Fibroblast of peridontal ligament (primary cell): Measurements from ENCODE around the gene TERB2.
"Not testable (repeated sequence)": the region's sequence is repeated elsewhere in the genome, so short reads cannot be mapped to it uniquely, and the experiment has no call there.

Experiments
- DNase-seq: peaks from one replicate; pipeline ENCODE4 v3.0.0-alpha.2; 2010; ENCODE audit errors: extremely low read depth

Gene TERB2

GRCh38 chr15:45003731-45004410 is 47.4 kb downstream of the TERB2 start:
- not testable (repeated sequence) for DNase-seq

- DNase-seq: not testable (repeated sequence)
Measured at GRCh38 chr15:45004590-45005175, 48.2 kb downstream of the TERB2 start.

GRCh38 chr15:45009046-45009445 is 52.6 kb downstream of the TERB2 start:
- no peak for DNase-seq

DNA sequence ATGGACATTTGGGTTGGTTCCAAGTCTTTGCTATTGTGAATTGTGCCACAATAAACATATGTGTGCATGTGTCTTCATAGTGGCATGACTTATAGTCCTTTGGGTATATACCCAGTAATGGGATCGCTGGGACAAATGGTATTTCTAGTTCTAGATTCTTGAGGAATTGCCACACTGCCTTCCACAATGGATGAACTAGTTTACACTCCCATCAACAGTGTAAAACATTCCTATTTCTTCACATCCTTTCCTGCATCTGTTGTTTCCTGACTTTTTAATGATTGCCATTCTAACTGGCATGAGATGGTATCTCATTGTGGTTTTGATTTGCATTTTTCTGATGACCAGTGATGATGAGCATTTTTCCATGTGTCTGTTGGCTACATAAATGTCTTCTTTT is 58.6 kb downstream of the TERB2 start:
- not testable (repeated sequence) for DNase-seq

GRCh38 chr15:45020222-45020900 is 63.9 kb downstream of the TERB2 start:
- DNase-seq: not testable (repeated sequence)

DNA sequence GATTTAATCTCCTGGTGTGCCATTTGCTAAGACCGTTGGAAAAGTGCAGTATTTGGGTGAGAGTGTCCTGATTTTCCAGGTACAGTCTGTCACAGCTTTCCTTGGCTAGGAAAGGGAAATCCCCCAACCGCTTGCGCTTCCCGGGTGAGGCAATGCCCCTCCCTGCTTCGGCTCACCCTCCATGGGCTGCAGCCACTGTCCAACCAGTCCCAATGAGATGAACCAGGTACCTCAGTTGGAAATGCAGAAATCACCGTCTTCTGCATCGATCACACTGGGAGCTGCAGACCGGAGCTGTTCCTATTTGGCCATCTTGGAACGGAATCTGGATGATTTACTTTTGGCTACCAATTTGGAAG is 64.4 kb downstream of the TERB2 start:
- DNase-seq: not testable (repeated sequence)

DNA sequence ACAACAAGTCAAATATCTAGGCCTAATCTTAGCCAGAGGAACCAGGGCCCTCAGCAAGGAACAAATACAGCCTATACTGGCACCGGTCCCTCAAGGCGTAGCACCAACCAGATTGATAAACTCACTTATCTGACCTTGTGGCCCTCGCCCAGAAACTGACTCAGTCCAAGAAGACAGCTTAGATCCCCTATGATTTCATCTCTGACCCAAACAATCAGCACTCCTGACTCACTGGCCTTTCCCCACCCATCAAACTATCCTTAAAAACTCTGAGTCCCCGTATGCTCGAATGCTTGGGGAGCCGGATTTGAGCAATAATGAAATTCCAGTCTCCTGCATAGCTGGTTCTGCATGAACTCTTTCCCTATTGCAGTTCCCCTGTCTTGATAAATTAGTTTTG is 64.9 kb downstream of the TERB2 start:
- DNase-seq: peak; percentile 17

DNA sequence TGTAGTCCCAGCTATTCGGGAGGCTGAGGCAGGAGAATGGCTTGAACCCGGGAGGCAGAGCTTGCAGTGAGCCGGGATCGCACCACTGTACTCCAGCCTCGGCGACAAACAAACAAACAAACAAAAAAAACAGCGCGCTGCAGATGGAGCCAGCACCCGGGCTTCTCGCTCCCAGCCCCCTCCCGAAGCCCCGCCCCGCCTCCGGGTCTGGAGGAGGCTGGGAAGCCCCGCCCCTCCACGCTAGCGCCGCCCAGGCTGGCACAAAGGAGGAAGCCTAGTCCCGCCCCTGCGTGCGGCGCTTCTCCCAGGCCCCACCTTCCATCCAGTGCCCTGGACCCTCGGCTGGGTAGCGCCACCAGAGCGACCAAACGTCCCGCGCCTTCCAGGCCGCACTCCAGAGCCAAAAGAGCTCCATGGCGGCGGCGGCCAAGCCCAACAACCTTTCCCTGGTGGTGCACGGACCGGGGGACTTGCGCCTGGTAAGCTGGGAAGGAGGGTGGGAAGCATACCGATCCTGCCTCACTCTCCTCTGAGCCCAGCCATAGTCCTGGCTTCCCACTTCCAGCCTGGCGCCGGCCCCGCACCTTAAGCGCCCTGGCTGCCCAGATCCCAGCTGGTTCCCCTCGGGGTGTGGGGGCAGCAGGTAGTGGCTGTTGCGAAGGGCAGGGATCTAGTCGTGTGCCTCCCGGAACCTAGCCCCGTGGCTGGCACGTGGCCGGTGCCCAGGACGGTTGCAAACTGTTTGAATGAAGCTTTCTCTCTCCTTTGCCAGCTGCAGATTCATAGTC is 66.6 kb downstream of the TERB2 start, which contains the start of gene SORD:
SORD (plus strand) TSS at position 325 of the 788 bp plus-strand sequence; CDS start at position 414, 89 bp downstream.
- DNase-seq: peak; percentile 62

GRCh38 chr15:45023659-45024225 is 67.3 kb downstream of the TERB2 start:
- peak; percentile 14 for DNase-seq

GRCh38 chr15:45024649-45025048 is 68.2 kb downstream of the TERB2 start:
- DNase-seq: not testable (repeated sequence)

- DNase-seq: not testable (repeated sequence)
Measured at GRCh38 chr15:45025627-45026026, 69.1 kb downstream of the TERB2 start.

DNA sequence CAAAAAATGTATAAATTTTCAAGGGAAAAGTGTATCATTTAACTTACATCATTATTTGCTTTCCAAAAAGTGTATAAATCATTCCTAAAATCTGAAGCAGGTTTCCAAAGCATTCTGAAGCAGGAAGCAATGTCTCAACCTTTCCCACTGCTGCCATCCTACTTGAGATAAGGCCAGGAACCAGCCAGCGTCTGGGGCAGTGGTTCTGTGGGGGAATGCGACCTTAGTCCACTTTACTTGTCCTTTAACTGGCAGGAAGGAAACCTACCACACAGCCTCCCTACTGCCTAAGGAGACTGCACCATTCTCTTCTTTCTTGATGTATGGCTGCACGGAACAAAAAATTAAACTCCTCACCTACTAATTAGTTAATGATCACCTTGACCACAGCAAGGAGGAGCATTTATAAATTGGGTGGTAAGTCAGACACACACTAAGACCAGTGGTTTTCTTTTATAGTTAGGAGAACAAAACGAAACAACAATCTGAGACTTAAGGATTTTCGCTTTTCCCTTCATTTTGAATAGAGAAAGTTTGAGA is 70.2 kb downstream of the TERB2 start:
- no peak for DNase-seq

- DNase-seq: no peak
Measured at GRCh38 chr15:45027220-45027619, 70.7 kb downstream of the TERB2 start.
